ENCODE data around the gene PTMA.

Gene PTMA

DNA sequence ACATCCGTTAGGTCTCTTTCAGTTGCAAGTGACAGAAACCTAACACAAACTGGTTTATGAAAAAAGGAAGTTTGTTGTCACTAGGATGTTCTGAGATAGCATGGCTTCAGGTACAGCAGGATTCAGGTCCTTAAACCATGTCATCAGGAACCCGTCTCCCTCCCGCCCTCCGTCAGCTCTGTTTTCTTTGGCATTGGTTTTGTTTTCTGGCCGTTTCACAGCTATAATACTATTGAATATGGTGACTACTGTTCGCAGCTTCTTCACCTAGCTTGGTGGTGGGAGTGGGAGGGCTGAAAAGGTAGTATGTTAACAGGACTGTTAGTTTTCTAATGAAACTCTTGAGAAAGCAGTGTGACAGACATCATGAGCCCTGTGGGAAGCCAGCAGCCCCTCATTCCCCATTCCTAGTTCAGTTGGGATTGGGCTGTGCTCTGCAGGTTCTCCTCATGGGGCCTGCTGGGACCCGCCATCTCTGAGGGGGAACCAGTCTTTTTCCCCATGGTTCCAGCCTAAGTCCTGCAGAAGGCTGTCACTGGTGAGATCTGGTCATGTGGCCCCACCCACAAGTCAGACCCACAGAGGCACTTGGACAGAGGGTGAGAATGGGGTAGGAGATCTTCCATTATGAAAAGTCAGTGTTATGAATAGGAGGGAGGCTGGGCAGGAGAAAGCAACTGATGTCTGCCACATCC, 12.1 kb downstream of the PTMA start:
- Histone ChIP-seq H3K27ac (ENCODE audit: low read length) (peak overlapping the region; percentile 97), H2AFZ (ENCODE audit: low read depth, low read length) (no peak overlapping the region; the same call in 1 of the 2 replicates), H3K9ac (ENCODE audit: low read length) (peak overlapping the region; percentile 19; the same call in 1 of the 2 replicates), H3K9me3 (ENCODE audit: insufficient read depth, low read length) (no peaks in the 10 kb centered on the region), H3K36me3 (replicated peaks; ENCODE audit: low read depth, low read length) (no peaks in the 10 kb centered on the region), H3K4me1 (ENCODE audit: low read length) (peaks cover 38% of the 10 kb centered on the region), H3K4me2 (ENCODE audit: low read length) (peak overlapping the region; percentile 69), H3K4me3 (ENCODE audit: low read length) (peak overlapping the region; percentile 30; the same call in 1 of the 2 replicates), H4K20me1 (ENCODE audit: insufficient read depth, low read length) (no peaks in the 10 kb centered on the region), H3K79me2 (ENCODE audit: low read length) (no peaks in the 10 kb centered on the region; the same call in 1 of the 2 replicates), H3K27me3 (ENCODE audit: low read depth, low read length) (no peaks in the 10 kb centered on the region)
- TF ChIP-seq, protein P1, sequence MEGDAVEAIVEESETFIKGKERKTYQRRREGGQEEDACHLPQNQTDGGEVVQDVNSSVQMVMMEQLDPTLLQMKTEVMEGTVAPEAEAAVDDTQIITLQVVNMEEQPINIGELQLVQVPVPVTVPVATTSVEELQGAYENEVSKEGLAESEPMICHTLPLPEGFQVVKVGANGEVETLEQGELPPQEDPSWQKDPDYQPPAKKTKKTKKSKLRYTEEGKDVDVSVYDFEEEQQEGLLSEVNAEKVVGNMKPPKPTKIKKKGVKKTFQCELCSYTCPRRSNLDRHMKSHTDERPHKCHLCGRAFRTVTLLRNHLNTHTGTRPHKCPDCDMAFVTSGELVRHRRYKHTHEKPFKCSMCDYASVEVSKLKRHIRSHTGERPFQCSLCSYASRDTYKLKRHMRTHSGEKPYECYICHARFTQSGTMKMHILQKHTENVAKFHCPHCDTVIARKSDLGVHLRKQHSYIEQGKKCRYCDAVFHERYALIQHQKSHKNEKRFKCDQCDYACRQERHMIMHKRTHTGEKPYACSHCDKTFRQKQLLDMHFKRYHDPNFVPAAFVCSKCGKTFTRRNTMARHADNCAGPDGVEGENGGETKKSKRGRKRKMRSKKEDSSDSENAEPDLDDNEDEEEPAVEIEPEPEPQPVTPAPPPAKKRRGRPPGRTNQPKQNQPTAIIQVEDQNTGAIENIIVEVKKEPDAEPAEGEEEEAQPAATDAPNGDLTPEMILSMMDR (IDR thresholded peaks at IDR 0.05; ENCODE audit: low read depth, low read length), result no peak
- TF ChIP-seq EZH2phosphoT487 (IDR thresholded peaks at IDR 0.05; ENCODE audit: low read depth), result no peak

DNA sequence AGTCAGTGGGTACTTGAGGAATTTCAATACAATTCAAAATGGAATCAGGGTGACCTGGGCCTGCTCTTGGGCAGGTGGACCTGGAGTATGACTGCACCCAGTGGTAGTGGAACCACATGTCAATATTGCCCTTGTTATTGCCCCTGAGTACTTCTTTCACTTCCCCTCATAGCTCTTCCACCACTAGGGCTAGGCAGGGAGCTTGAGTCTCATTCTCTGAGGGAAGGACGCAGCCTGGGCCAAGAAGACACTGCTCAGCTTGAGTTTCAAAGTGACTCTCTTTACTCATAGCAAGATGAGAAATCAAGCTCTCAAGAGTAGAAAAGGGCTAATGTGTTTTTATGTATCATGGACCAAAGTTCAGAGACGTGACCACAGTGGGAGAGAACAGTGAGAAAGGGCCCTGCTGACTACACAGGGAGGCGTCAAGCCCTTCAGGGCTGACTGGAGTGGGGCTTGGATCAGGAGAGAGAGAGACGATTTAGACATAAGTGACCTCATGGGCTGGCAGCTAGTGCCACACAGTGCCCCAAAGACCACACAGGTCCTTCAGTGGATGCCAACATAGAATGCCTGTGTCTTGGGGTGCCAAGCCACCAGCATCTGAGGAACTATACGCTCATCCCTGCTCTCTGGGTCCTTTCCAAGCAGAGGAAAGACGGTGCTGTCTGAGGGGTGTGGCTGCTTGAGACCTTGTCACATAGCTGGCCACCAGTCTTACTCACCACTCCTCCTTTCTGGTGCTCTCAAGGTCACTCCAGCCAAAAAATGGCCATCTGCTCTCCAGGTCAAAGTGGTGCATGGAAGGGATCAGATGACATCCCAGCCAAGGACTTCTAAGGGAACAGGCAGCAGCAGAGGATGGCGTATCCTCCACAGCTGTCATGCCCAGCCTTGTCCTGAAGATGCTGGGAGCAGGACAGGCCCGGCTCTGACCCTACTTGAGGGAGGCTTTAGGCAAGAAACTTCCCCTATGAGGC, 13.0 kb downstream of the PTMA start:
- Histone ChIP-seq H3K27ac (ENCODE audit: low read length) (peak overlapping the region; percentile 97), H3K9me3 (ENCODE audit: insufficient read depth, low read length) (no peaks in the 10 kb centered on the region), H2AFZ (ENCODE audit: low read depth, low read length) (no peak overlapping the region), H3K79me2 (ENCODE audit: low read length) (no peaks in the 10 kb centered on the region), H3K9ac (ENCODE audit: low read length) (peak overlapping the region; percentile 62), H3K4me1 (ENCODE audit: low read length) (peaks cover 38% of the 10 kb centered on the region), H3K27me3 (ENCODE audit: low read depth, low read length) (no peaks in the 10 kb centered on the region), H4K20me1 (ENCODE audit: insufficient read depth, low read length) (no peaks in the 10 kb centered on the region), H3K4me3 (ENCODE audit: low read length) (peak overlapping the region; percentile 30; the same call in 1 of the 2 replicates), H3K4me2 (ENCODE audit: low read length) (peak overlapping the region; percentile 69), H3K36me3 (replicated peaks; ENCODE audit: low read depth, low read length) (no peaks in the 10 kb centered on the region)
- TF ChIP-seq, protein P1 (IDR thresholded peaks at IDR 0.05; ENCODE audit: low read depth, low read length), result peak; percentile 15
- TF ChIP-seq EZH2phosphoT487 (IDR thresholded peaks at IDR 0.05; ENCODE audit: low read depth), result no peak

DNA sequence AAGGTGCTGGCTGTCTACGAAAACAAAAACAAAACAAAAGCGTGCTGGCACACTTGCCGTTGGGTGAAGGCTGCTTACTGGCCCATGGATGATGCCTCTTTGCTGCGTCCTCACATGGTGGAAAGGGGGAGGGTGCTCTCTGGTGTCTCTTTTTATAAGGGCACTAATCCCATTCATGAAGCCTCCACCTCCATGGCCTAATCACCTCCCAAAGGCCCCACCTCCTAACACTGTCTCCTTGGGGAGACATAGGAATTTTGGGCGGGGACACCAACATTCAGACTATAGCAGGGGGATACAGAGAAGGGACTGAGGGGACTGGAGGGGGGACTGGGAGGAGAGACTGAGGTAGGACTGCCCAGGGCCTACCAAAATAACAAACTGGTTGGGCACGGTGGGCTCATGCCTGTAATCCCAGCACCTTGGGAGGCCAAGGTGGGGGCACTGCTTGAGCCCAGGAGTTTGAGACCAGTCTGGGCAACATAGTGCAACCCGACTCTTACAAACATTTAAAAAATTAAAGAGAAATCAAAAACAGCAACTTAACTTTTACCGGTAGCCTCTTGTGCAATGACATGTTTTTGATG, 14.5 kb downstream of the PTMA start:
- no peak overlapping the region for H2AFZ ChIP-seq (ENCODE audit: low read depth, low read length)
- H3K79me2 ChIP-seq (ENCODE audit: low read length), result no peaks in the 10 kb centered on the region
- no peaks in the 10 kb centered on the region for H3K27me3 ChIP-seq (ENCODE audit: low read depth, low read length)
- H3K36me3 ChIP-seq (replicated peaks; ENCODE audit: low read depth, low read length), result no peaks in the 10 kb centered on the region
- no peak overlapping the region for H3K9ac ChIP-seq (ENCODE audit: low read length)
- no peak overlapping the region for H3K4me3 ChIP-seq (ENCODE audit: low read length)
- H3K9me3 ChIP-seq (ENCODE audit: insufficient read depth, low read length), result no peaks in the 10 kb centered on the region
- no peak overlapping the region for H3K27ac ChIP-seq (ENCODE audit: low read length)
- H3K4me2 ChIP-seq (ENCODE audit: low read length), result no peak overlapping the region
- peaks cover 29% of the 10 kb centered on the region for H3K4me1 ChIP-seq (ENCODE audit: low read length)
- TF ChIP-seq, protein P1 (IDR thresholded peaks at IDR 0.05; ENCODE audit: low read depth, low read length), result no peak
- no peak for TF ChIP-seq EZH2phosphoT487 (IDR thresholded peaks at IDR 0.05; ENCODE audit: low read depth)
- H4K20me1 ChIP-seq (ENCODE audit: insufficient read depth, low read length), result no peaks in the 10 kb centered on the region

Measured in OCI-LY3 (cell line).